ENCODE measurements around the gene AHRR. TPM values are rescaled to one million over a fixed set of nuclear protein-coding genes. Genes with fewer than 3 reads are reported as not detected.
"Not testable (repeated sequence)": the region's sequence is repeated elsewhere in the genome, so short reads cannot be mapped to it uniquely, and the experiment has no call there.

The AHRR gene
- total and polyA plus RNA-seq, 9 of the 15 experiments (the other 6 are each of a cell fraction or from before 2014, with no cell fraction given), result 0.06 to 1.6 (median 0.75) TPM; not detected in 1

GRCh38 chr5:303741-304140 lies 17.8 kb upstream of the AHRR start:
- 81% methylated on average over 7 of the region's 8 CpGs for WGBS (ENCODE audit: insufficient coverage, low coverage, missing lambda C conversion rate)
- ATAC-seq; H3K4me1 ChIP-seq (replicated peaks in 1 of 2; ENCODE audit: control insufficient read depth in 2 of 2, insufficient read depth in 2 of 2, low read length in 2 of 2); H3K27me3 ChIP-seq (ENCODE audit: control insufficient read depth in 2 of 2, insufficient read depth in 2 of 2, low read length in 2 of 2); H3K27ac ChIP-seq (ENCODE audit: extremely low read depth, low read depth, low read length); H3K9ac ChIP-seq (ENCODE audit: insufficient read depth in 1 of 2, low read depth in 2 of 2, low read length in 2 of 2); BruUV-seq (replicated peaks); H2AFZ ChIP-seq (ENCODE audit: low read depth, low read length); POLR2A ChIA-PET; H3K79me2 ChIP-seq (ENCODE audit: control insufficient read depth, insufficient read depth, low read length); H3K4me2 ChIP-seq (ENCODE audit: insufficient read depth, low read length); CTCF ChIA-PET (ENCODE audit: low intra/inter-chr PET ratio); H3K4me3 ChIP-seq; DNase-seq (ENCODE audit: extremely low read depth in 1 of 4, low spot score in 3 of 4); H3K9me3 ChIP-seq (replicated peaks; ENCODE audit: control insufficient read depth, insufficient read depth, low read depth, low read length); H3K9me1 ChIP-seq (ENCODE audit: control insufficient read depth, insufficient read depth, low read length); intact Hi-C loops (cut with micrococcal nuclease); in situ Hi-C loops (cut with MboI): not testable (repeated sequence)
- peak; percentile 83 for FAIRE-seq
- Histone ChIP-seq H4K20me1 (replicated peaks; ENCODE audit: control insufficient read depth, insufficient read depth, low read length) (peaks cover 21% of the 10 kb centered on the region), H3K36me3 (ENCODE audit: control insufficient read depth, insufficient read depth, low read length) (peaks cover 38% of the 10 kb centered on the region; the same call in 2 of the 3 replicates)

GRCh38 chr5:305050-305449 lies 16.5 kb upstream of the AHRR start:
- 91% methylated on average over 9 of the region's 9 CpGs for WGBS (ENCODE audit: insufficient coverage, low coverage, missing lambda C conversion rate)
- H3K9me1 ChIP-seq (ENCODE audit: control insufficient read depth, insufficient read depth, low read length), result peaks cover 3% of the 10 kb centered on the region
- no peaks in the 10 kb centered on the region for H3K9me3 ChIP-seq (replicated peaks; ENCODE audit: control insufficient read depth, insufficient read depth, low read depth, low read length)
- H3K9ac ChIP-seq (ENCODE audit: insufficient read depth in 1 of 2, low read depth in 2 of 2, low read length in 2 of 2), result peak overlapping the region in 1 of 2 experiments; percentile 35; a peak in 1 of 4 replicates
- intact Hi-C loops (cut with micrococcal nuclease), result no loop called here
- in situ Hi-C loops (cut with MboI), result no loop called here
- peaks cover 0 to 5% of the 10 kb centered on the region in 2 experiments; a peak in 1 of 5 replicates for H3K4me1 ChIP-seq (replicated peaks in 1 of 2; ENCODE audit: control insufficient read depth in 2 of 2, insufficient read depth in 2 of 2, low read length in 2 of 2)
- H3K27ac ChIP-seq (ENCODE audit: extremely low read depth, low read depth, low read length), result no peak overlapping the region
- ATAC-seq (no peak), FAIRE-seq (no peak), DNase-seq (ENCODE audit: extremely low read depth in 1 of 4, low spot score in 3 of 4) (no peak)
- peaks cover 3% of the 10 kb centered on the region for H3K79me2 ChIP-seq (ENCODE audit: control insufficient read depth, insufficient read depth, low read length)
- ChIA-PET POLR2A (no interaction called here), CTCF (ENCODE audit: low intra/inter-chr PET ratio) (no interaction called here)
- no peak overlapping the region for H3K4me3 ChIP-seq
- H4K20me1 ChIP-seq (replicated peaks; ENCODE audit: control insufficient read depth, insufficient read depth, low read length), result peaks cover 25% of the 10 kb centered on the region
- no peak overlapping the region for H2AFZ ChIP-seq (ENCODE audit: low read depth, low read length)
- peaks cover 48% of the 10 kb centered on the region; the same call in 2 of the 3 replicates for H3K36me3 ChIP-seq (ENCODE audit: control insufficient read depth, insufficient read depth, low read length)
- H3K4me2 ChIP-seq (ENCODE audit: insufficient read depth, low read length), result no peak overlapping the region
- BruUV-seq (replicated peaks), result no TSS peak
- H3K27me3 ChIP-seq (ENCODE audit: control insufficient read depth in 2 of 2, insufficient read depth in 2 of 2, low read length in 2 of 2), result no peaks in the 10 kb centered on the region
- TF ChIP-seq CBFA2T3 (IDR thresholded peaks at IDR 0.05) (no peak), SMAD3 (CRISPR knock-in tag; conservative IDR thresholded peaks at IDR 0.05) (no peak), RBBP5 (IDR thresholded peaks at IDR 0.05; ENCODE audit: borderline replicate concordance, insufficient read depth, low read length, poor library complexity, severe bottlenecking) (no peak), HEY1 (CRISPR knock-in tag; IDR thresholded peaks at IDR 0.05; ENCODE audit: borderline replicate concordance) (no peak), THRB (CRISPR knock-in tag; conservative IDR thresholded peaks at IDR 0.05) (no peak), MLLT1 (IDR thresholded peaks at IDR 0.05) (no peak), HOXB6 (CRISPR knock-in tag; IDR thresholded peaks at IDR 0.05; ENCODE audit: borderline replicate concordance) (no peak), NONO (IDR thresholded peaks at IDR 0.05; ENCODE audit: low read depth in 2 of 2, low read length in 1 of 2) (no peak), MNT (conservative IDR thresholded peaks at IDR 0.05) (no peak), ZBED1 (IDR thresholded peaks at IDR 0.05) (no peak), YY1 (IDR thresholded peaks at IDR 0.05; ENCODE audit: borderline replicate concordance in 1 of 3, control insufficient read depth in 1 of 3, extremely low read depth in 1 of 3, insufficient read depth in 3 of 3, insufficient read length in 1 of 3, insufficient replicate concordance in 2 of 3, low read depth in 1 of 3, low read length in 2 of 3) (no peak)
